ENCODE measurements around the gene EPG5.

DNA sequence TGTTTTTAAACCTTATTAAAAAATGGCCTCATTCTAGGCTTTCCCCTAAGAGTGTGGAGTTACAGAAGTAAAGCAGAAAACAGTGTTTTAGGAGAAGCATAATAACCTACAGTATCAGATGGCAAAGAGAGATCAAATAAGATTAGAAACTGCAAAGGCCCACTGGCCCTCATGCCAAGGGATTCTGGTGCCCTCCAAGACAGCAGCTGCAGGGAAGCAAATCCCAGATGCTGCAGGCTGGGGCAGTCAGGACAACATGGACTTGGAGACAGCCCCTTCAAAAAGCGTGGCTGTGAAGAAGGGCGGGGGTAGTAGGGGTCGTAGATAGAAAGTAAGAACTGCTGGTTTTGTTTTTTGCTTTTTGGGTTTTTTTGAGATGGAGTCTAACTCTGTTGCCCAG lies 28.3 kb upstream of the EPG5 start:
- TF ChIP-seq POLR2A (IDR thresholded peaks at IDR 0.05; ENCODE audit: low read depth, low read length) (no peak), RAD21 (IDR thresholded peaks at IDR 0.05; ENCODE audit: low read length) (no peak), MXI1 (IDR thresholded peaks at IDR 0.05; ENCODE audit: borderline replicate concordance, low read depth, low read length) (no peak), FOS (IDR thresholded peaks at IDR 0.05; ENCODE audit: low read depth, low read length) (no peak), SMC3 (IDR thresholded peaks at IDR 0.05; ENCODE audit: low read depth, low read length) (no peak), RFX5 (IDR thresholded peaks at IDR 0.05; ENCODE audit: low read depth, low read length) (no peak), CEBPB (IDR thresholded peaks at IDR 0.05; ENCODE audit: low read depth, low read length) (no peak)
- TF ChIP-seq, protein P1, sequence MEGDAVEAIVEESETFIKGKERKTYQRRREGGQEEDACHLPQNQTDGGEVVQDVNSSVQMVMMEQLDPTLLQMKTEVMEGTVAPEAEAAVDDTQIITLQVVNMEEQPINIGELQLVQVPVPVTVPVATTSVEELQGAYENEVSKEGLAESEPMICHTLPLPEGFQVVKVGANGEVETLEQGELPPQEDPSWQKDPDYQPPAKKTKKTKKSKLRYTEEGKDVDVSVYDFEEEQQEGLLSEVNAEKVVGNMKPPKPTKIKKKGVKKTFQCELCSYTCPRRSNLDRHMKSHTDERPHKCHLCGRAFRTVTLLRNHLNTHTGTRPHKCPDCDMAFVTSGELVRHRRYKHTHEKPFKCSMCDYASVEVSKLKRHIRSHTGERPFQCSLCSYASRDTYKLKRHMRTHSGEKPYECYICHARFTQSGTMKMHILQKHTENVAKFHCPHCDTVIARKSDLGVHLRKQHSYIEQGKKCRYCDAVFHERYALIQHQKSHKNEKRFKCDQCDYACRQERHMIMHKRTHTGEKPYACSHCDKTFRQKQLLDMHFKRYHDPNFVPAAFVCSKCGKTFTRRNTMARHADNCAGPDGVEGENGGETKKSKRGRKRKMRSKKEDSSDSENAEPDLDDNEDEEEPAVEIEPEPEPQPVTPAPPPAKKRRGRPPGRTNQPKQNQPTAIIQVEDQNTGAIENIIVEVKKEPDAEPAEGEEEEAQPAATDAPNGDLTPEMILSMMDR (conservative IDR thresholded peaks at IDR 0.05; ENCODE audit: low read depth, low read length), result no peak
- TF ChIP-seq, protein P2, sequence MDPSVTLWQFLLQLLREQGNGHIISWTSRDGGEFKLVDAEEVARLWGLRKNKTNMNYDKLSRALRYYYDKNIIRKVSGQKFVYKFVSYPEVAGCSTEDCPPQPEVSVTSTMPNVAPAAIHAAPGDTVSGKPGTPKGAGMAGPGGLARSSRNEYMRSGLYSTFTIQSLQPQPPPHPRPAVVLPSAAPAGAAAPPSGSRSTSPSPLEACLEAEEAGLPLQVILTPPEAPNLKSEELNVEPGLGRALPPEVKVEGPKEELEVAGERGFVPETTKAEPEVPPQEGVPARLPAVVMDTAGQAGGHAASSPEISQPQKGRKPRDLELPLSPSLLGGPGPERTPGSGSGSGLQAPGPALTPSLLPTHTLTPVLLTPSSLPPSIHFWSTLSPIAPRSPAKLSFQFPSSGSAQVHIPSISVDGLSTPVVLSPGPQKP (IDR thresholded peaks at IDR 0.05; ENCODE audit: borderline replicate concordance, low read depth, low read length), result no peak

Data from IMR-90 (cell line).